Measurements from ENCODE around the gene FRMPD2. TPM values are rescaled to one million over a fixed set of nuclear protein-coding genes. Genes with fewer than 3 reads are reported as not detected.

The FRMPD2 gene
- total RNA-seq, 1 experiment from 2014 or later: 0.44 TPM

GRCh38 chr10:48299066-48299465 is 24.6 kb upstream of the FRMPD2 start:
- no peak overlapping the region for H3K56ac ChIP-seq (ENCODE audit: insufficient read length, low read depth, low read length)
- H3K4me1 ChIP-seq (ENCODE audit: insufficient read depth, low read length): no peaks in the 10 kb centered on the region
- peaks cover 6 to 16% of the 10 kb centered on the region in 2 experiments for H3K4me1 Mint-ChIP-seq
- no peaks in the 10 kb centered on the region for H3K79me1 ChIP-seq (ENCODE audit: insufficient read depth, low read depth, low read length, poor library complexity, severe bottlenecking)
- no peak overlapping the region for H3K4me3 Mint-ChIP-seq
- H4K91ac ChIP-seq (ENCODE audit: insufficient read length, low read depth, low read length): no peak overlapping the region
- no peak overlapping the region for H3K9ac ChIP-seq (ENCODE audit: extremely low read depth, insufficient read length, low read length)
- H3K18ac ChIP-seq (ENCODE audit: insufficient read length, low read depth, low read length): no peak overlapping the region
- H4K8ac ChIP-seq (replicated peaks; ENCODE audit: insufficient read length, low read depth, low read length): no peak overlapping the region
- no peak overlapping the region for H4K5ac ChIP-seq (ENCODE audit: insufficient read length, low read depth, low read length)
- no peak overlapping the region for H3K14ac ChIP-seq (ENCODE audit: insufficient read depth, low read length)
- H2BK120ac ChIP-seq (ENCODE audit: low read depth, low read length, poor library complexity, severe bottlenecking): no peak overlapping the region
- no peak overlapping the region for H2AK5ac ChIP-seq (ENCODE audit: insufficient read length, low read length)
- no peak overlapping the region for H3K23ac ChIP-seq (ENCODE audit: insufficient read length, low read depth, low read length)
- no peak overlapping the region for H3T11ph ChIP-seq (ENCODE audit: low read length)
- no peak overlapping the region for H3K4me2 ChIP-seq (ENCODE audit: insufficient read depth, insufficient read length, low read length)
- no peaks in the 10 kb centered on the region for H3K36me3 Mint-ChIP-seq (ENCODE audit: insufficient read depth in 1 of 3, low read depth in 3 of 3)
- H2AFZ ChIP-seq (ENCODE audit: low read length): no peak overlapping the region
- H3K27me3 ChIP-seq (ENCODE audit: insufficient read depth, low read length): no peaks in the 10 kb centered on the region
- H3K27ac ChIP-seq (ENCODE audit: insufficient read length, low read depth, low read length): no peak overlapping the region
- no peak overlapping the region for H2BK15ac ChIP-seq (ENCODE audit: low read depth, low read length)
- WGBS (ENCODE audit: extremely low coverage, insufficient read length, low lambda C conversion rate): no CpG with 5 or more reads among the region's 7 CpGs
- no peak for DNase-seq
- H3K27ac Mint-ChIP-seq: no peak overlapping the region
- no peak overlapping the region for H3K4ac ChIP-seq (ENCODE audit: low read depth, low read length)
- H3K27me3 Mint-ChIP-seq (ENCODE audit: low read depth): peaks cover 14% of the 10 kb centered on the region
- no peak overlapping the region for H2BK20ac ChIP-seq (ENCODE audit: low read depth, low read length, poor library complexity, severe bottlenecking)
- no peak for TF ChIP-seq CTCF (conservative IDR thresholded peaks at IDR 0.05)
- no peaks in the 10 kb centered on the region for H3K79me2 ChIP-seq (ENCODE audit: insufficient read depth, low read length)
- H3K23me2 ChIP-seq (ENCODE audit: insufficient read length, low read depth, low read length, poor library complexity, severe bottlenecking): no peaks in the 10 kb centered on the region
- H2BK12ac ChIP-seq (ENCODE audit: insufficient read length, low read depth, low read length): no peak overlapping the region
- no peaks in the 10 kb centered on the region; a peak in 1 of 5 replicates for H3K9me3 Mint-ChIP-seq
- H3K9me3 ChIP-seq (ENCODE audit: control insufficient read depth, low read depth, low read length): no peaks in the 10 kb centered on the region
- H2BK5ac ChIP-seq (ENCODE audit: insufficient read length, low read length): no peak overlapping the region
- H4K20me1 ChIP-seq (ENCODE audit: control insufficient read depth, insufficient read depth, insufficient read length): no peaks in the 10 kb centered on the region

Data from H9 (cell line).